K562 (cell line): Measurements from ENCODE around the gene LY6G5B. TPM values are rescaled to one million over a fixed set of nuclear protein-coding genes. Genes with fewer than 3 reads are reported as not detected.

Experiments
- ARID1B ChIP-seq: fragments of 450-650 bp; IDR thresholded peaks from 2 replicates; pipeline ENCODE4 v1.6.1; 2016; ENCODE audit warnings: antibody characterized with exemption, mild to moderate bottlenecking, inconsistent platforms
- BDP1 ChIP-seq: IDR thresholded peaks from 3 replicates; pipeline ENCODE4 v1.6.1; 2011; ENCODE audit not compliant: insufficient read length, insufficient read depth
- CBFA2T2 ChIP-seq: fragments of 450-650 bp; conservative IDR thresholded peaks from 2 replicates; pipeline ENCODE4 v1.6.1; 2017; ENCODE audit warnings: mild to moderate bottlenecking
- GATA2 ChIP-seq: sonication (generic); formaldehyde crosslinking; IDR thresholded peaks from 2 replicates; pipeline ENCODE4 v1.4.0; 2020; ENCODE audit warnings: mild to moderate bottlenecking, missing genetic modification reagents
- HBP1 ChIP-seq: fragments of 450-650 bp; formaldehyde crosslinking; IDR thresholded peaks from 2 replicates; pipeline ENCODE4 v1.4.0; 2022; ENCODE audit warnings: missing genetic modification characterization
- HMG20A ChIP-seq: fragments of 450-650 bp; formaldehyde crosslinking; conservative IDR thresholded peaks from 2 replicates; pipeline ENCODE4 v1.4.0; 2020; ENCODE audit warnings: mild to moderate bottlenecking, mixed read lengths
- LCOR ChIP-seq: sonication (generic); formaldehyde crosslinking; IDR thresholded peaks from 2 replicates; pipeline ENCODE4 v1.8.0; 2022; ENCODE audit warnings: mild to moderate bottlenecking, missing genetic modification reagents
- NEUROD1 ChIP-seq: fragments of 150-350 bp; IDR thresholded peaks from 2 replicates; pipeline ENCODE4 v1.6.1; 2014; ENCODE audit warnings: borderline replicate concordance, low read length, low read depth; ENCODE audit not compliant: partially characterized antibody
- PREB ChIP-seq: sonication (generic); formaldehyde crosslinking; IDR thresholded peaks from 2 replicates; pipeline ENCODE4 v1.8.1; 2023; ENCODE audit warnings: mild to moderate bottlenecking, missing genetic modification reagents
- SMARCE1 ChIP-seq: fragments of 450-650 bp; IDR thresholded peaks from 2 replicates; pipeline ENCODE4 v1.7.1; 2016; ENCODE audit warnings: mild to moderate bottlenecking
- SP1 ChIP-seq: sonication (generic); formaldehyde crosslinking; IDR thresholded peaks from 2 replicates; pipeline ENCODE4 v1.8.1; 2022; ENCODE audit warnings: mild to moderate bottlenecking, missing genetic modification reagents
- TBP ChIP-seq: optimal IDR thresholded peaks from 2 replicates; pipeline ENCODE3; 2011; ENCODE audit warnings: low read depth, low read length, improper control_type of control experiment
- THRB ChIP-seq: fragments of 450-650 bp; formaldehyde crosslinking; conservative IDR thresholded peaks from 2 replicates; pipeline ENCODE4 v1.4.0; 2022; ENCODE audit warnings: mild to moderate bottlenecking, missing genetic modification characterization
- ZFP36 ChIP-seq: fragments of 150-350 bp; IDR thresholded peaks from 2 replicates; pipeline ENCODE4 v1.6.1; 2018; ENCODE audit warnings: low read length, low read depth; ENCODE audit not compliant: partially characterized antibody
- ZFP91 ChIP-seq: sonication (generic); formaldehyde crosslinking; IDR thresholded peaks from 2 replicates; pipeline ENCODE4 v1.8.0; 2022; ENCODE audit warnings: mild to moderate bottlenecking, missing genetic modification reagents
- ZNF316 ChIP-seq: fragments of 450-650 bp; IDR thresholded peaks from 2 replicates; pipeline ENCODE4 v1.6.1; 2016
- polyA plus RNA-seq, 8 experiments: library from polyadenylated mRNA; depleted of rRNA in 4 of 8; stranded (reverse) in 5 of 8; unstranded in 3 of 8; fragments of >200 nt; fragmentation: Nextera tagmentation in 2 of 8; fragmentation: Illumina TruSeq in 1 of 8; extraction: Ambion mirVana in 2 of 8; extraction: Trizol in 1 of 8; gene quantifications; 2 replicates each; pipeline versions ENCODE4 v1.2.1 to v1.2.3, GENCODE V29; 2011 to 2014; ENCODE audit warnings: inconsistent platforms in 1 of 8, missing spikeins in 1 of 8
- total RNA-seq, 7 experiments: library from RNA; depleted of rRNA in 6 of 7; stranded (reverse); fragments of >200 nt in 6 of 7; fragmentation: Illumina TruSeq in 2 of 7; extraction: Trizol in 2 of 7; gene quantifications; 2 replicates each; pipeline versions ENCODE4 v1.2.1 to v1.2.3, GENCODE V29; 2011 to 2021; ENCODE audit warnings: low replicate concordance in 1 of 7
- TF ChIP-seq, protein P1 (sequence below): fragments of 450-650 bp; formaldehyde crosslinking; IDR thresholded peaks from 2 replicates; pipeline ENCODE4 v1.4.0; 2022; ENCODE audit warnings: missing genetic modification characterization
- TF ChIP-seq, protein P2 (sequence below): fragments of 450-650 bp; IDR thresholded peaks from 2 replicates; pipeline ENCODE4 v1.6.1; 2016; ENCODE audit warnings: antibody characterized with exemption

LY6G5B gene
- total and polyA plus RNA-seq, 9 of the 15 experiments (the other 6 are each of a cell fraction or from before 2014, with no cell fraction given) = 6.0 to 27.0 (median 7.5) TPM

DNA sequence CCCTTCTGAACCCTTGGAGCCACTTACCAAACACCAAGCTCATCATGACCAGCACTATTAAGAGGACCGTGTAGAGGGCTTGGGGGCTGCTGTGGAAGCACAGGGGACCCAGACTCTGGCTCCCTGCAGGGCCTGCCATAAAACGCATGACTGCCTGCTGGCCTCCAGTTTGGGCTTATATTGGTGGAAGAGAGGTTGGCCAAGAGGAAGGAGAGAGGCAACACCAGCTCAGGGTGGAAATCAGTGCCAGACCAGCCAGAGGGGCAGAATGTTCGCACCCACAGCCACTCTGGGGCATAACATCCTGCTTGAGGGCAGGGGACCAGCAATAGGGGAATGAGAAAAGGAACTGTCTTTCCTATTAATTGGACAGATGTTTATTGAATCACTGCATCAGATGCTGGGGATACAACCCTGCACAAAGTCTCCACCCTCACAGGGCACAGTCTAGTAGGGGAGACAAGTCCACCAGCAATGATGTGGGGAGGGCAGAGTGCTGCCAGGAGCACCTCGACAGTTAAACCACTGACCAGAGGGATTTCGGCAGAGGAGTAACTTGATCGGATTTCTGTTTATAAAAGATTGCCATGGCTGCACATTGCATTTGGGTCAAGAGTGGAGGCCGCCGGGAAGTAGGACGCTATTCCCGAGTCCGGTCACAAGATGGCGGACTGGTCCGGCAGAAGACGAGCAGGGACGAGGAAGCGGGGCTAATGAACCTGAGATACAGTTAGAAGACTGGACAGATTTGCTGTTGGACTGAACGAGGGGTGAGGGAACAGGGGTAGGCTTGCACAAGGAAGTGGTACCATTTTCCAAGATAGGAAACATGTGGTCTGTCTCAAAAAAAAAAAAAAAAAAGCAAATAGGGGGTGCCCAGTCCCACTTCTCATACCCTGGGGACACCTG lies 10.7 kb downstream of the LY6G5B start, which contains the start of gene LY6G5C (continued):
- no peak for TF ChIP-seq PREB
- peak; percentile 64; the same call in 1 of the 2 replicates for TF ChIP-seq SP1 (CRISPR knock-in tag)
- TF ChIP-seq HBP1 = no peak
- TF ChIP-seq, protein P1, sequence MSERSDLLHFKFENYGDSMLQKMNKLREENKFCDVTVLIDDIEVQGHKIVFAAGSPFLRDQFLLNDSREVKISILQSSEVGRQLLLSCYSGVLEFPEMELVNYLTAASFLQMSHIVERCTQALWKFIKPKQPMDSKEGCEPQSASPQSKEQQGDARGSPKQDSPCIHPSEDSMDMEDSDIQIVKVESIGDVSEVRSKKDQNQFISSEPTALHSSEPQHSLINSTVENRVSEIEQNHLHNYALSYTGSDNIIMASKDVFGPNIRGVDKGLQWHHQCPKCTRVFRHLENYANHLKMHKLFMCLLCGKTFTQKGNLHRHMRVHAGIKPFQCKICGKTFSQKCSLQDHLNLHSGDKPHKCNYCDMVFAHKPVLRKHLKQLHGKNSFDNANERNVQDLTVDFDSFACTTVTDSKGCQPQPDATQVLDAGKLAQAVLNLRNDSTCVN = no peak
- TF ChIP-seq GATA2 = no peak
- TF ChIP-seq CBFA2T2 = no peak
- TF ChIP-seq, protein P2, sequence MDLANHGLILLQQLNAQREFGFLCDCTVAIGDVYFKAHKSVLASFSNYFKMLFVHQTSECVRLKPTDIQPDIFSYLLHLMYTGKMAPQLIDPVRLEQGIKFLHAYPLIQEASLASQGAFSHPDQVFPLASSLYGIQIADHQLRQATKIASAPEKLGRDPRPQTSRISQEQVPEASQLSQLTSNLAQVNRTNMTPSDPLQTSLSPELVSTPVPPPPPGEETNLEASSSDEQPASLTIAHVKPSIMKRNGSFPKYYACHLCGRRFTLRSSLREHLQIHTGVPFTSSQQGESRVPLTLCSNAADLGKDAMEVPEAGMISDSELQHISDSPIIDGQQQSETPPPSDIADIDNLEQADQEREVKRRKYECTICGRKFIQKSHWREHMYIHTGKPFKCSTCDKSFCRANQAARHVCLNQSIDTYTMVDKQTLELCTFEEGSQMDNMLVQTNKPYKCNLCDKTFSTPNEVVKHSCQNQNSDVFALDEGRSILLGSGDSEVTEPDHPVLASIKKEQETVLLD = 0 out of 2 replicates have a peak, but pooled peaks have one; percentile 30
- peak; percentile 32 for TF ChIP-seq TBP
- TF ChIP-seq NEUROD1 = peak; percentile 41
- TF ChIP-seq ZFP36 = no peak
- TF ChIP-seq HMG20A (CRISPR knock-in tag) = no peak
- TF ChIP-seq SMARCE1 = no peak
- TF ChIP-seq THRB (CRISPR knock-in tag) = no peak
- no peak for TF ChIP-seq BDP1
- TF ChIP-seq LCOR (CRISPR knock-in tag) = peak; percentile 18; the same call in 1 of the 2 replicates
- TF ChIP-seq ARID1B = 0 out of 2 replicates have a peak, but pooled peaks have one; percentile 7
- TF ChIP-seq ZFP91 (CRISPR knock-in tag) = no peak
- no peak for TF ChIP-seq ZNF316
